GM21576 (cell line): ENCODE data around the gene ATP13A5.

Experiments
- ATAC-seq: cut with Tn5 transposase; IDR thresholded peaks from one replicate; pipeline ENCODE4 v1.9.1; 2021; ENCODE audit warnings: mild to moderate bottlenecking, moderate library complexity; ENCODE audit not compliant: unreplicated experiment

ATP13A5 gene, protein sequence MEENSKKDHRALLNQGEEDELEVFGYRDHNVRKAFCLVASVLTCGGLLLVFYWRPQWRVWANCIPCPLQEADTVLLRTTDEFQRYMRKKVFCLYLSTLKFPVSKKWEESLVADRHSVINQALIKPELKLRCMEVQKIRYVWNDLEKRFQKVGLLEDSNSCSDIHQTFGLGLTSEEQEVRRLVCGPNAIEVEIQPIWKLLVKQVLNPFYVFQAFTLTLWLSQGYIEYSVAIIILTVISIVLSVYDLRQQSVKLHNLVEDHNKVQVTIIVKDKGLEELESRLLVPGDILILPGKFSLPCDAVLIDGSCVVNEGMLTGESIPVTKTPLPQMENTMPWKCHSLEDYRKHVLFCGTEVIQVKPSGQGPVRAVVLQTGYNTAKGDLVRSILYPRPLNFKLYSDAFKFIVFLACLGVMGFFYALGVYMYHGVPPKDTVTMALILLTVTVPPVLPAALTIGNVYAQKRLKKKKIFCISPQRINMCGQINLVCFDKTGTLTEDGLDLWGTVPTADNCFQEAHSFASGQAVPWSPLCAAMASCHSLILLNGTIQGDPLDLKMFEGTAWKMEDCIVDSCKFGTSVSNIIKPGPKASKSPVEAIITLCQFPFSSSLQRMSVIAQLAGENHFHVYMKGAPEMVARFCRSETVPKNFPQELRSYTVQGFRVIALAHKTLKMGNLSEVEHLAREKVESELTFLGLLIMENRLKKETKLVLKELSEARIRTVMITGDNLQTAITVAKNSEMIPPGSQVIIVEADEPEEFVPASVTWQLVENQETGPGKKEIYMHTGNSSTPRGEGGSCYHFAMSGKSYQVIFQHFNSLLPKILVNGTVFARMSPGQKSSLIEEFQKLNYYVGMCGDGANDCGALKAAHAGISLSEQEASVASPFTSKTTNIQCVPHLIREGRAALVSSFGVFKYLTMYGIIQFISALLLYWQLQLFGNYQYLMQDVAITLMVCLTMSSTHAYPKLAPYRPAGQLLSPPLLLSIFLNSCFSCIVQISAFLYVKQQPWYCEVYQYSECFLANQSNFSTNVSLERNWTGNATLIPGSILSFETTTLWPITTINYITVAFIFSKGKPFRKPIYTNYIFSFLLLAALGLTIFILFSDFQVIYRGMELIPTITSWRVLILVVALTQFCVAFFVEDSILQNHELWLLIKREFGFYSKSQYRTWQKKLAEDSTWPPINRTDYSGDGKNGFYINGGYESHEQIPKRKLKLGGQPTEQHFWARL

GRCh38 chr3:193378706-193379105 is at the start of gene ATP13A5:
TSS of gene ATP13A5 (minus strand) at chr3:193378753. CDS start at chr3:193378725, 28 bp downstream.
- no peak for ATAC-seq

DNA sequence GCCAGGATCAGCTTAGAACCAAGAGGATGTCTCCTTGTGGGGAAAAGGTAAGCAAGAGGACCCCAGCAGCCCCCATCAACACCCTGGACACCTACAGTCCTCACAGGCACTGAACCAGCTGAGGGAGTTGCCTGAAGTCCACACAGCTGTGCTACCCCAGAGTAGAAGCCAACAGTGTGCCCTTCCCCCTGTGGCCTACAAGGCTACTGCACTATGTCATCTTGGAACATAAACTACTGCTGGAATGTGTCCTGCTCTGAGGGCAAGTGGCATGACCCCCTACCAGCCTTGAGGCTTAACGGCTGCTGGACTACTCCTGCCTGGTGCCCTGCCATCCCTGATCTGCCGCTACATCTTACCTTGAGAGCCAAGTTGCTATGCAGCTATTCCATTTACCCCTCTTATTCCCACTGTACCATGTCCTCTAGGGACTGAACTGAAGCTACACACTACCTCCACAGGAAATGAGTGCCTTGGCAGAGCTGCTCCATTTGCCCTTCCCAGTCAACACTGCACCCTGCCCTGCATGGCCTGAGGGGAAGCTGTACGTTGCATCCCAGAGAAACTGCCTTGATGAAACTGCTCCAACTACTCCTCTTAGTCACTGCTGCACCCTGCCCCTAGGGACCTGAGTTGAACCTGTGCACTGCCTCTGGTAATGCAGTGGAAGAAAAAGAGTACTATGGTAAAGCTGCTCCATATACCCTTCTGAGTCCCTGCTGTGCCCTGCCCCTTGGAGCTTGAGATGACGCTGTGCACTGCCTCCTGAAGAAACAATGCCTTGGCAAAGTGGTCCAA is 40.2 kb upstream of the ATP13A5 start:
- ATAC-seq = no peak

DNA sequence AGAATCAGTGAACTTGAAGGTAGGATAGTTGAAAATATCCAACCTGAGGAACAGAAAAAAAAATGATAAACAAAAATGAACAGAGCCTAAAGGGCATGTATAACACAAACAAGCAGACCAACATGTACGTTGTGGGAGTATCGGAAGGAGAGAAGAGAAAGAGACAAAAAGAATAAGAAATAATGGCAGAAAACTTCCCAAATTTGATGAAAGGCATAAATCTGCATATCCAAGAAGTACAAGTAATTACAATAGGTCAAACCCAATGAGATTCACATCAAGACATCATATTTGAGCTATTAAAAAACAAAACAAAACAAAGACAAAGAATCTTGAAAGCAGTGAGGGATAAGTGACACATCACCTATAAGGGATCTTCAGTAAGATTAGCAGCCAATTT is 38.1 kb upstream of the ATP13A5 start:
- ATAC-seq = no peak

DNA sequence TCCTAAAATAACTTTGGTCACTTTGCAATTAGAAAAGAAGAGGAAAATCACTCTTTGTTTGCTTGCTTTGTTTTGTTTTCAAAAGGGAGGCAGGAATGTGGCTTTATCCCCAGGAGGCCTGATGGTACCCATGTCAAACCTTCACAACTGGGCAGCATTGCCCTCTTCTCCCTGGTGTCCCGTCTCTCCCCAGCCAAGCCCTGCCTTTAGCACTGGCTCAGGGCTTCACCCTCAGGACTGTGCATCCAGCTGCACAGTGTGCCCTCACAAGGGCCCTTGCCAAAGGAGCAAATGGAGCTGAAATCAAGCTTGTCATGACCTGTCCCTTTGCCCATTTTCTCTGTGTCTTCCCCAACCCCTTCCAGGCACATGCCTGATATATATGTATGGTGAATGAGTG is 29.1 kb upstream of the ATP13A5 start:
- no peak for ATAC-seq

DNA sequence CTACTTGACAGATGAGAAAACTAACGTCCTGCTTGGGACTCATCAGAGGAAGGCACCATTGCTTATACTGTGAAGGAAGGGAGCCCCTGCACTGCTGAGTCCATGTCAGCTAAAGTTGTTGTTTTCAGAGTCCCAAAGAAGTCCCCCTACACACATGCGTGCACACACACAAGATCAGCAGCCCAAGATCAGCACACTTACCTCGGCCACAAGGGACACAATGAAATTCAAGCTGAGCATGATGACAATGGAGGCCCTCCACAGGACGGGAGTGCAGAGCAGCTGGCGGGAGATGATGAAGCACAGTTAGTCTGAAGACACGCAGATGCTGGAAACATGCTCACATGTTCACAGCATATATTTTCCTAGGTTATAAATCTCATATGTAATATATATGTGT is 28.6 kb upstream of the ATP13A5 start:
- no peak for ATAC-seq

- ATAC-seq = no peak
Observed at GRCh38 chr3:193403307-193403706, 24.8 kb upstream of the ATP13A5 start.

DNA sequence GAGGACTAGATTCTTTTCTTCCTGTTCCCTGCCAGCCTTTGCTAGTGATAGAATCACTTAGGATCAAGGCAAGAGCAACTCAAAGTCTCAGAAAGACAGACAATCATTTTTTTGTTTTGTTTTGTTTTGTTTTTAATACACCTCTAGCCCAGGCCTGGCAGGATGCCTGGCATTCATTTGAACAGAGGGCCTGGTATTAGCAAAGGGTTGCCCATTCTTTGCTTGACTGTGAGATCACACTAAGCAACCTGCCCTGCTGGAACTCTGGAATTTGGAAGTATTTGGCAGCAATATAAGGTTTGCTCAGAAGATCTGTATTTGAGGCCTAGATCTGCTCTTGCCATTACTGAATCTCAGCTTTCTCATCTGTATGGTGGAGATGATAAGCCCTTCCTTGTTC is 21.8 kb upstream of the ATP13A5 start:
- no peak for ATAC-seq

GRCh38 chr3:193396451-193397244 is 18.1 kb upstream of the ATP13A5 start:
- ATAC-seq = no peak

DNA sequence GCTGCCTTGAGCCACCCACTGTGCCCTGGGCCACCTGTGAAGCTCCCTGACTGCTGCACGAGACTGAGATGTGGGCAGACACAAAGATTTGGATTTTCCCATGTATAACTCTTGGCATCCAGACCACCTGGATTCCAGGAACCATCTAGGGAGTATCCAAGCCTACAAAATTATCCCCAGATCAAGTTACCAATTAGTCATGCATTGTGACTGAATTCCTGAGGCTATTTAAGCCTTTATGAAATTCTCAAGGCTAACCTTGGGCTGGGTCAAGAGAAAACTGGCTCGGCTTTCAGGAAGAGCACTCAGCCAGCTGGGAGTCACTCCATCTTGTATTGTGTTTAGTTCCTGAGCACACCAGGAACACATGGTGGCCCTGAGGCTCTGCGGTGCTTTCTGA is 13.3 kb upstream of the ATP13A5 start:
- no peak for ATAC-seq

GRCh38 chr3:193389335-193389734 is 10.8 kb upstream of the ATP13A5 start:
- no peak for ATAC-seq

DNA sequence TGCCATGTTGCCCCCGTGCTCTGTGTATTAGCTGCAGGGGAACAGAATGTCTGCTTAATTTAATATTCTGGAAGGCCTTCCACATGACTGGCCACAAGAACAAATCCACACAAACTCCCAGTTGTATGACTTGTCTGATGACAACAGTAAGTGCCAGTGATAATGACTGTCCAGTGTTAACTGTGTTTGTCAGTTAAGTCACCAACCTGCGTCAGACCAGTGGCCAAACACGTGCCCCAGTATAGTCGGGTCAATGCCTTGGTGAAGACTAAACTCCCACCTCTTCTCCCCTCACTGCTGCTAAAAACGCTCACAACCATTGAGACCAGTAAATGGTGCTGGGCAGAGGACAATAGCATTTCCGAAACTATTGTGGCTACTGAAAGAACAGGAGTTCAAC is 9.8 kb upstream of the ATP13A5 start:
- no peak for ATAC-seq

GRCh38 chr3:193387596-193387995 is 9.0 kb upstream of the ATP13A5 start:
- ATAC-seq = no peak

DNA sequence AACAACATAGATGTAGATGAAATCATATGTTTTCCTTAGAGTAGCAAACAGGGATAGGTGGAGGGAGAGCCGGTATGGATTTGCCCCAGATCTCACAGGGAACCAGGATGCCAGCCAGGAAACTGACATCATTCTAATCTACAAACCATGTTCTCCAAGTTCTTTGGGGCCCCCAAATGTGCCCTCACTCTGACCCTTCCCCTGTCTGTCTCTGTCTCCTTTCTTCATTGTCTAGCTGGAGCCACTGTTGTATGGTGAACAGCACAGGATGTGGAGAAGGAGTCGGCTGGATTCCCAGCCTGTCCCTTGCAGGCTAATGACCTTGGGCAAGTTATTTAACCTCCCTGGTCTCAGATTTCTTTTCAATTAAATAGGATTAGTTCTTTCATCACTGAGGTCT is 962 bp downstream of the ATP13A5 start:
- ATAC-seq = no peak

DNA sequence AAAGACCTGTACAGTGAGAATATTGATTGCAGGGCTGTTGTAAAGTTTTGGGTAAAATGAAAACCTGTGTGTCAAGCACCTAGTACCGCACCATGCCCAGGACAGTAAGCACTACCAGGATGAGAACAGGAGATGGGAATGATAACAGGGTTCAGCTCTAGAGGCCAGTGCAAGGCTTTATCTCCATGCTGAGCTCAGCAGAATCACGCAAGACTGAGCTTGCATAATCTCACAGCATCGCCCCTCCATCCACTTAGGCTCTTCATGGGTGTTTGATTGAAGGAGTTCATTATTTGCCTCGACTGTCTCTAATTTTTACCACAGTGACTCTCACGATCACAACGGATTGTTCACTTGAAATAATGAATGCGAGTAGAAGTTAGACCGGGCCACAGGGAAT is 2.9 kb downstream of the ATP13A5 start:
- no peak for ATAC-seq

- ATAC-seq = no peak
Observed at GRCh38 chr3:193372783-193373182, 5.8 kb downstream of the ATP13A5 start.

DNA sequence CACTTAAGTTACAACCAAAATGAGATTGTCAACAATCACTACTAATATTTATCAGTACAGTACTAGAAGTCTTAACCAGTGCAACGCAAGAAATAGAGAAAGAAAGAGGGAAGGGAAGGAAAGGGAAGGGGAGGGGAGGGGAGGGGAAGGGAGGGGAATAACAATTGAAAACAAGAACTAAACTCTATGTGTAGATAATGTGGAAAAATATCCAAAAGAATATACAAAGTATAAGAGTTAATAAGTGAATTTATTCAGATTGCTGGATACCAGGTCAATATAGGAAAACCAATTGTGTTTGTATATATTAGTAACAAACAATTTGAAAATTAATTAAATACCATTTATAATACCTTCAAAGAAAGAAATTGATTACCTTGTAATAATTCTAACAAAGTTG is 10.7 kb downstream of the ATP13A5 start:
- ATAC-seq = no peak

- ATAC-seq = no peak
Observed at GRCh38 chr3:193357291-193357690, 21.3 kb downstream of the ATP13A5 start.

- ATAC-seq = no peak
Observed at GRCh38 chr3:193354423-193354822, 24.1 kb downstream of the ATP13A5 start.

DNA sequence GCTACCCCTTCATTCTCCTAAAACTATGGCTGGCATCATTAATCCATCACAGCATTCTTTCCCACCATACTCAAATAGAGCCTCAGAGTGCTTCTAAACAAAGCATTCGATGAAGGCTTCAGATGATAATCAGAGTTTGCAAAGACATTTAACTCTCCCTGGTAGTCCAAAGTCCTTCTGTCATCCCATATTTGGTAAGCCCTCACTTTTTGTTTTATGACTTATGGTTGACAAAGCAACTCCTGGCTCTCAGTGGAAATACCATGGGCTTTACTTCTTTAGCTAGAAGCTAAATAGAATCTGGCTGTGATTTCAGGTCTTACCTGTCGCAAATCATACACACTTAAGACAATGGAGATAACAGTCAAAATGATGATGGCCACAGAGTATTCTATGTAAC is 27.8 kb downstream of the ATP13A5 start:
- ATAC-seq = no peak

- no peak for ATAC-seq
Observed at GRCh38 chr3:193348686-193349085, 29.9 kb downstream of the ATP13A5 start.
